ENCODE data around the gene CMTR1. TPM values are rescaled to one million over a fixed set of nuclear protein-coding genes. Genes with fewer than 3 reads are reported as not detected.

The CMTR1 gene
- total RNA-seq, 1 experiment from 2014 or later = 32.3 TPM

DNA sequence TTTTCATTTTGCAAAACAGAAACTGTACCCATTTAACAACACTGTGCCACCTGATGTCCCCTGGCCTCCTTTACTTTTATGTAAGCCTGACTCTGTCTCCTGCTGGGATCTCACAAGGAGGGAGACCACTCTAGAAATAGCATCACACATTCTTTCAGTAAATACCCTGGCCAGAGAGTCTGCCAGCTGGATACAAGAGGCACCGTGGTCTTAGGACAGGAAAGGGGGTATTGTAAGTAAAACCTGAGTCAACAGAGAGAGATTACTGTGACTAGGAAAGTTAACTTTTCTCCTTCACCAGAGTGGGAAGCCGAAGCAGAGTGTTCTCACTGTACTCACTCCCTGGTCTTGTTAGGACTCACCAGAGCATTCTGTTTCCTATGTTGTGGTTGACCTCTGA, 27.8 kb downstream of the CMTR1 start:
- no TSS peak for BruUV-seq (replicated peaks)
- H3K4me3 ChIP-seq (ENCODE audit: low read depth, low read length, poor library complexity, severe bottlenecking) = no peak overlapping the region
- no peak for TF ChIP-seq EZH2 (IDR thresholded peaks at IDR 0.05; ENCODE audit: borderline replicate concordance, low read depth, low read length, poor library complexity, severe bottlenecking)
- no peak for TF ChIP-seq CTCF (conservative IDR thresholded peaks at IDR 0.05; ENCODE audit: low read depth, low read length)
- H3K27me3 ChIP-seq (replicated peaks; ENCODE audit: insufficient read depth, low read depth, low read length, poor library complexity) = no peaks in the 10 kb centered on the region
- intact Hi-C loops (cut with micrococcal nuclease; ENCODE audit: unreplicated experiment) = no loop called here
- peaks cover 6% of the 10 kb centered on the region for H3K4me1 ChIP-seq (ENCODE audit: insufficient read depth, low read length, poor library complexity, severe bottlenecking)
- H3K36me3 ChIP-seq (ENCODE audit: insufficient read depth, low read length, poor library complexity, severe bottlenecking) = peaks cover 10% of the 10 kb centered on the region
- POLR2A ChIA-PET (ENCODE audit: low non-redundant PET) = no interaction called here
- no peak for DNase-seq (ENCODE audit: low spot score)
- CTCF ChIA-PET = no interaction called here
- no peak overlapping the region for H3K27ac ChIP-seq (ENCODE audit: low read depth, low read length, poor library complexity, severe bottlenecking)
- H3K9me3 ChIP-seq (ENCODE audit: low read depth, low read length, poor library complexity, severe bottlenecking) = no peaks in the 10 kb centered on the region

DNA sequence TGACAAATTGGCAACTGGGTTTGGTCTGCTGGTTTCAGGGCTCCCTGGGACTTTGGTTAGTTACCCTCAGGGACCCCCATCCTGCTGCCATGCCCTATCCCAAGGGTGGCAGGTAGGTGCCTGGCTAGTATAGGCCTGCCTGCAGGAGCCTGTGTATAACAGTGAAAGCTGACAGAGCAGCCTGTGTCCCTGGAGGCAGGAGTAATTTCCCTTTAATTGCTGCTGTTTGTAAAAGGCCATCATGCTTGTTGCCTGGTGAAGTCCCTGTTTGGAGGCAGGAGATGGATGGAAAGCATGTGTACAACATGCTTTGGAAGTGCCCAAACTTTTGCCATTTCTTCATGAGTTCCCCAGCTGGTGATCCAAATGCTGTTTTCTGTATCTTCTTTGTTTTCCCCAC, 30.1 kb downstream of the CMTR1 start:
- H3K27me3 ChIP-seq (replicated peaks; ENCODE audit: insufficient read depth, low read depth, low read length, poor library complexity) = no peaks in the 10 kb centered on the region

DNA sequence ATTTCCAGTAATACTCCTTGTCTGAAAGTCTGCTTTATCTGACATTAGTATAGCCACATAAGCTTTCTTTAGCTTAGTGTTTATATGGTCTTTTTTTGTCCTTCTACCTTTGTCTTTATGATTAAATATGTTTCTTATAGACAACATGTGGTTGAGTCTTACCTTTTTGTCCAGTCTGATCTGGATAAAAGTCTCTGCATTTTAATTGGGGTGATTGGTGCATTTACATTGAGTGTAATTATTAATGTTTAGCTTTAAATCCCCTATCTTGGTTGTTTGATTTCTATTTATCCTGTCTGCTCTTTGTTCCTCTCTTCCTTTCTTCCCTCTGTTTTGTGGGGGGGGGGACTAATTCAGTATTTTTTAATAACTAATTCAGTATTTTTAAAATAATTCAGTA, 34.7 kb downstream of the CMTR1 start:
- Histone ChIP-seq H3K27me3 (replicated peaks; ENCODE audit: insufficient read depth, low read depth, low read length, poor library complexity) (no peaks in the 10 kb centered on the region), H3K9me3 (ENCODE audit: low read depth, low read length, poor library complexity, severe bottlenecking) (peaks cover 7% of the 10 kb centered on the region), H3K27ac (ENCODE audit: low read depth, low read length, poor library complexity, severe bottlenecking) (no peak overlapping the region), H3K4me3 (ENCODE audit: low read depth, low read length, poor library complexity, severe bottlenecking) (no peak overlapping the region), H3K36me3 (ENCODE audit: insufficient read depth, low read length, poor library complexity, severe bottlenecking) (peaks cover 10% of the 10 kb centered on the region), H3K4me1 (ENCODE audit: insufficient read depth, low read length, poor library complexity, severe bottlenecking) (no peaks in the 10 kb centered on the region)
- no peak for TF ChIP-seq EZH2 (IDR thresholded peaks at IDR 0.05; ENCODE audit: borderline replicate concordance, low read depth, low read length, poor library complexity, severe bottlenecking)
- TF ChIP-seq CTCF (conservative IDR thresholded peaks at IDR 0.05; ENCODE audit: low read depth, low read length) = no peak
- intact Hi-C loops (cut with micrococcal nuclease; ENCODE audit: unreplicated experiment) = no loop called here
- ChIA-PET POLR2A (ENCODE audit: low non-redundant PET) (no interaction called here), CTCF (no interaction called here)
- DNase-seq (ENCODE audit: low spot score) = no peak
- no TSS peak for BruUV-seq (replicated peaks)

More for the DNA sequence above, 30.1 kb downstream of the CMTR1 start:
- no peak overlapping the region for H3K27ac ChIP-seq (ENCODE audit: low read depth, low read length, poor library complexity, severe bottlenecking)
- H3K4me1 ChIP-seq (ENCODE audit: insufficient read depth, low read length, poor library complexity, severe bottlenecking) = peaks cover 6% of the 10 kb centered on the region
- no TSS peak for BruUV-seq (replicated peaks)
- intact Hi-C loops (cut with micrococcal nuclease; ENCODE audit: unreplicated experiment) = no loop called here
- H3K36me3 ChIP-seq (ENCODE audit: insufficient read depth, low read length, poor library complexity, severe bottlenecking) = peaks cover 10% of the 10 kb centered on the region
- TF ChIP-seq EZH2 (IDR thresholded peaks at IDR 0.05; ENCODE audit: borderline replicate concordance, low read depth, low read length, poor library complexity, severe bottlenecking) (no peak), CTCF (conservative IDR thresholded peaks at IDR 0.05; ENCODE audit: low read depth, low read length) (no peak)
- ChIA-PET CTCF (no interaction called here), POLR2A (ENCODE audit: low non-redundant PET) (no interaction called here)
- no peak for DNase-seq (ENCODE audit: low spot score)
- peaks cover 7% of the 10 kb centered on the region for H3K9me3 ChIP-seq (ENCODE audit: low read depth, low read length, poor library complexity, severe bottlenecking)
- no peak overlapping the region for H3K4me3 ChIP-seq (ENCODE audit: low read depth, low read length, poor library complexity, severe bottlenecking)

All from A673 (cell line).